HS-27A (cell line): ENCODE measurements around the gene TP53TG3B.
"Not testable (repeated sequence)": the region's sequence is repeated elsewhere in the genome, so short reads cannot be mapped to it uniquely, and the experiment has no call there.

Experiments
- DNase-seq: peaks from one replicate; pipeline ENCODE4 v3.0.0-alpha.2; 2012; ENCODE audit warnings: low read depth, missing footprints

TP53TG3B gene

GRCh38 chr16:33360541-33360940, at the start of gene TP53TG3B:
TSS of gene TP53TG3B (plus strand) at chr16:33360841. CDS start at chr16:33360909, 68 bp downstream.
- DNase-seq = not testable (repeated sequence)

GRCh38 chr16:33336226-33337012, 24.2 kb upstream of the TP53TG3B start:
- not testable (repeated sequence) for DNase-seq

- DNase-seq = not testable (repeated sequence)
Measured at GRCh38 chr16:33337627-33338542, 22.8 kb upstream of the TP53TG3B start.

GRCh38 chr16:33338543-33338951, 22.1 kb upstream of the TP53TG3B start:
- not testable (repeated sequence) for DNase-seq

GRCh38 chr16:33339093-33340061, 21.3 kb upstream of the TP53TG3B start:
- DNase-seq = not testable (repeated sequence)
